ENCODE data around the gene SUB1.

Gene SUB1

GRCh38 chr5:32578363-32578762, 7.0 kb upstream of the SUB1 start:
- Mint-ChIP-seq H3K27ac (no peak overlapping the region), H3K9me3 (peaks cover 14% of the 10 kb centered on the region), H3K36me3 (ENCODE audit: low read depth) (peaks cover 9% of the 10 kb centered on the region), H3K27me3 (no peaks in the 10 kb centered on the region), H3K4me3 (no peak overlapping the region), H3K4me1 (ENCODE audit: low read depth) (peaks cover 34% of the 10 kb centered on the region)
- intact Hi-C loops (cut with micrococcal nuclease) = no loop called here

- Mint-ChIP-seq H3K4me1 (ENCODE audit: low read depth) (peaks cover 38% of the 10 kb centered on the region), H3K27ac (no peak overlapping the region), H3K27me3 (no peaks in the 10 kb centered on the region), H3K36me3 (ENCODE audit: low read depth) (peaks cover 9% of the 10 kb centered on the region), H3K9me3 (peaks cover 14% of the 10 kb centered on the region), H3K4me3 (no peak overlapping the region)
- intact Hi-C loops (cut with micrococcal nuclease) = no loop called here
Observed at GRCh38 chr5:32578764-32579163, 6.6 kb upstream of the SUB1 start.

- no peaks in the 10 kb centered on the region for H3K27me3 Mint-ChIP-seq
- H3K4me3 Mint-ChIP-seq = no peak overlapping the region
- intact Hi-C loops (cut with micrococcal nuclease) = no loop called here
- H3K36me3 Mint-ChIP-seq (ENCODE audit: low read depth) = peaks cover 20% of the 10 kb centered on the region
- H3K4me1 Mint-ChIP-seq (ENCODE audit: low read depth) = peaks cover 56% of the 10 kb centered on the region
- H3K9me3 Mint-ChIP-seq = peaks cover 14% of the 10 kb centered on the region
- H3K27ac Mint-ChIP-seq = peak overlapping the region; percentile 93
Observed at GRCh38 chr5:32581010-32581785, 4.2 kb upstream of the SUB1 start.

- intact Hi-C loops (cut with micrococcal nuclease) = loop anchor here (2.0 kb wide), 1 partner anchor 43 kb away; no protein-coding TSS in a partner anchor
- H3K4me3 Mint-ChIP-seq = no peak overlapping the region
- H3K27me3 Mint-ChIP-seq = no peaks in the 10 kb centered on the region
- H3K4me1 Mint-ChIP-seq (ENCODE audit: low read depth) = peaks cover 71% of the 10 kb centered on the region
- H3K9me3 Mint-ChIP-seq = peaks cover 14% of the 10 kb centered on the region
- peak overlapping the region; percentile 93 for H3K27ac Mint-ChIP-seq
- peaks cover 22% of the 10 kb centered on the region for H3K36me3 Mint-ChIP-seq (ENCODE audit: low read depth)
Observed at GRCh38 chr5:32583582-32584232, 1.6 kb upstream of the SUB1 start.

- H3K4me1 Mint-ChIP-seq (ENCODE audit: low read depth) = peaks cover 71% of the 10 kb centered on the region
- no peaks in the 10 kb centered on the region for H3K27me3 Mint-ChIP-seq
- H3K36me3 Mint-ChIP-seq (ENCODE audit: low read depth) = peaks cover 30% of the 10 kb centered on the region
- H3K4me3 Mint-ChIP-seq = no peak overlapping the region
- peaks cover 14% of the 10 kb centered on the region for H3K9me3 Mint-ChIP-seq
- H3K27ac Mint-ChIP-seq = peak overlapping the region; percentile 93
- intact Hi-C loops (cut with micrococcal nuclease) = no loop called here
Observed at GRCh38 chr5:32584646-32585045, 711 bp upstream of the SUB1 start.

- no peaks in the 10 kb centered on the region for H3K27me3 Mint-ChIP-seq
- H3K36me3 Mint-ChIP-seq (ENCODE audit: low read depth) = peaks cover 32% of the 10 kb centered on the region
- peak overlapping the region; percentile 93 for H3K27ac Mint-ChIP-seq
- intact Hi-C loops (cut with micrococcal nuclease) = no loop called here
- peak overlapping the region; percentile 90 for H3K4me3 Mint-ChIP-seq
- peaks cover 70% of the 10 kb centered on the region for H3K4me1 Mint-ChIP-seq (ENCODE audit: low read depth)
- peaks cover 9% of the 10 kb centered on the region for H3K9me3 Mint-ChIP-seq
Observed at GRCh38 chr5:32585122-32585445, 273 bp upstream of the SUB1 start.

GRCh38 chr5:32586276-32586599, 881 bp downstream of the SUB1 start:
- H3K9me3 Mint-ChIP-seq = no peaks in the 10 kb centered on the region
- peaks cover 37% of the 10 kb centered on the region for H3K36me3 Mint-ChIP-seq (ENCODE audit: low read depth)
- intact Hi-C loops (cut with micrococcal nuclease) = loop anchor here (1.0 to 2.0 kb wide), 2 partner anchors 97 to 143 kb away; no protein-coding TSS in a partner anchor

GRCh38 chr5:32587067-32587551, 1.8 kb downstream of the SUB1 start:
- Mint-ChIP-seq H3K4me3 (peak overlapping the region; percentile 9), H3K36me3 (ENCODE audit: low read depth) (peaks cover 46% of the 10 kb centered on the region), H3K9me3 (no peaks in the 10 kb centered on the region), H3K27ac (no peak overlapping the region), H3K27me3 (no peaks in the 10 kb centered on the region), H3K4me1 (ENCODE audit: low read depth) (peaks cover 52% of the 10 kb centered on the region)
- intact Hi-C loops (cut with micrococcal nuclease) = loop anchor here (2.0 kb wide), 1 partner anchor 144 kb away; no protein-coding TSS in a partner anchor

More at GRCh38 chr5:32586276-32586599, 881 bp downstream of the SUB1 start:
- Mint-ChIP-seq H3K4me1 (ENCODE audit: low read depth) (peaks cover 58% of the 10 kb centered on the region), H3K27me3 (no peaks in the 10 kb centered on the region), H3K27ac (peak overlapping the region; percentile 93), H3K4me3 (peak overlapping the region; percentile 90)

- no peaks in the 10 kb centered on the region for H3K27me3 Mint-ChIP-seq
- H3K27ac Mint-ChIP-seq = no peak overlapping the region
- no peaks in the 10 kb centered on the region for H3K9me3 Mint-ChIP-seq
- H3K4me1 Mint-ChIP-seq (ENCODE audit: low read depth) = peaks cover 38% of the 10 kb centered on the region
- H3K36me3 Mint-ChIP-seq (ENCODE audit: low read depth) = peaks cover 69% of the 10 kb centered on the region
- intact Hi-C loops (cut with micrococcal nuclease) = no loop called here
- no peak overlapping the region for H3K4me3 Mint-ChIP-seq
Observed at GRCh38 chr5:32589416-32589815, 4.1 kb downstream of the SUB1 start.

- Mint-ChIP-seq H3K9me3 (no peaks in the 10 kb centered on the region), H3K4me1 (ENCODE audit: low read depth) (peaks cover 30% of the 10 kb centered on the region), H3K27me3 (no peaks in the 10 kb centered on the region), H3K36me3 (ENCODE audit: low read depth) (peaks cover 71% of the 10 kb centered on the region), H3K4me3 (no peak overlapping the region), H3K27ac (no peak overlapping the region)
- intact Hi-C loops (cut with micrococcal nuclease) = loop anchor here (1.0 to 10.0 kb wide), 2 partner anchors 101 to 185 kb away; no protein-coding TSS in a partner anchor
Observed at GRCh38 chr5:32589942-32590869, 4.8 kb downstream of the SUB1 start.

GRCh38 chr5:32595118-32595517, 9.8 kb downstream of the SUB1 start:
- intact Hi-C loops (cut with micrococcal nuclease) = loop anchor here (10.0 kb wide), 1 partner anchor 190 kb away; no protein-coding TSS in a partner anchor
- Mint-ChIP-seq H3K9me3 (no peaks in the 10 kb centered on the region), H3K36me3 (ENCODE audit: low read depth) (peaks cover 95% of the 10 kb centered on the region), H3K4me1 (ENCODE audit: low read depth) (peaks cover 35% of the 10 kb centered on the region), H3K4me3 (no peak overlapping the region), H3K27me3 (no peaks in the 10 kb centered on the region), H3K27ac (no peak overlapping the region)

- intact Hi-C loops (cut with micrococcal nuclease) = loop anchor here (10.0 kb wide), 1 partner anchor 192 kb away; no protein-coding TSS in a partner anchor
- no peaks in the 10 kb centered on the region for H3K27me3 Mint-ChIP-seq
- peak overlapping the region; percentile 22 for H3K27ac Mint-ChIP-seq
Observed at GRCh38 chr5:32597041-32597629, 11.8 kb downstream of the SUB1 start.

GRCh38 chr5:32598260-32598937, 13.0 kb downstream of the SUB1 start:
- H3K27ac Mint-ChIP-seq = no peak overlapping the region
- no peaks in the 10 kb centered on the region for H3K27me3 Mint-ChIP-seq
- no peak overlapping the region for H3K4me3 Mint-ChIP-seq
- no peaks in the 10 kb centered on the region for H3K9me3 Mint-ChIP-seq
- peaks cover 24% of the 10 kb centered on the region for H3K4me1 Mint-ChIP-seq (ENCODE audit: low read depth)
- intact Hi-C loops (cut with micrococcal nuclease) = loop anchor here (10.0 kb wide), 1 partner anchor 194 kb away; no protein-coding TSS in a partner anchor
- H3K36me3 Mint-ChIP-seq (ENCODE audit: low read depth) = peaks cover 92% of the 10 kb centered on the region

More at GRCh38 chr5:32597041-32597629, 11.8 kb downstream of the SUB1 start:
- Mint-ChIP-seq H3K36me3 (ENCODE audit: low read depth) (peaks cover 95% of the 10 kb centered on the region), H3K4me1 (ENCODE audit: low read depth) (peaks cover 32% of the 10 kb centered on the region), H3K9me3 (no peaks in the 10 kb centered on the region), H3K4me3 (no peak overlapping the region)

Data from dendritic cell treated with granulocyte-macrophage colony-stimulating factor and Interleukin-4, amounts not matched to agents 40 ng/mL and 50 ng/mL, for 4 days (primary cell).